SK-N-MC (cell line): ENCODE measurements around the gene ZNF613.
"Not testable (repeated sequence)": the region's sequence is repeated elsewhere in the genome, so short reads cannot be mapped to it uniquely, and the experiment has no call there.

Source experiments
- DNase-seq: peaks from one replicate; pipeline ENCODE4 v3.0.0-alpha.2; 2011; ENCODE audit warnings: low read depth, low spot score
- H3K27ac ChIP-seq: fragments of 200-600 bp; sonication (generic); 2 replicates; pipeline ENCODE4 v1.5.1; 2016; ENCODE audit warnings: mixed run types
- H3K36me3 ChIP-seq: fragments of 200-600 bp; sonication (generic); 2 replicates; pipeline ENCODE4 v1.6.1; 2017; ENCODE audit warnings: antibody characterized with exemption, low read length, mixed read lengths; ENCODE audit not compliant: insufficient read depth
- H3K4me3 ChIP-seq: fragments of 200-600 bp; sonication (generic); 2 replicates; pipeline ENCODE4 v1.5.1; 2016
- H3K9ac ChIP-seq: fragments of 200-600 bp; sonication (generic); 2 replicates; pipeline ENCODE4 v1.8.0; 2017; ENCODE audit warnings: mixed run types, mixed read lengths; ENCODE audit not compliant: insufficient read length
- H3K9me3 ChIP-seq: fragments of 200-600 bp; sonication (generic); 2 replicates; pipeline ENCODE4 v1.6.1; 2017; ENCODE audit warnings: low read depth, mild to moderate bottlenecking, antibody characterized with exemption, low read length, moderate library complexity, mixed read lengths
- EZH2 ChIP-seq: fragments of 200-600 bp; sonication (generic); IDR thresholded peaks from one replicate; pipeline ENCODE4 v1.6.1; 2017; ENCODE audit warnings: antibody characterized with exemption
- FOXP2 ChIP-seq: optimal IDR thresholded peaks from 2 replicates; pipeline ENCODE3; 2011; ENCODE audit warnings: mild to moderate bottlenecking, moderate library complexity; ENCODE audit not compliant: insufficient read depth; ENCODE audit errors: extremely low read length, control extremely low read depth
- POLR2AphosphoS5 ChIP-seq: IDR thresholded peaks from 2 replicates; pipeline ENCODE4 v1.6.1; 2012; ENCODE audit warnings: mild to moderate bottlenecking, low read depth, low read length, borderline replicate concordance

The ZNF613 gene

DNA sequence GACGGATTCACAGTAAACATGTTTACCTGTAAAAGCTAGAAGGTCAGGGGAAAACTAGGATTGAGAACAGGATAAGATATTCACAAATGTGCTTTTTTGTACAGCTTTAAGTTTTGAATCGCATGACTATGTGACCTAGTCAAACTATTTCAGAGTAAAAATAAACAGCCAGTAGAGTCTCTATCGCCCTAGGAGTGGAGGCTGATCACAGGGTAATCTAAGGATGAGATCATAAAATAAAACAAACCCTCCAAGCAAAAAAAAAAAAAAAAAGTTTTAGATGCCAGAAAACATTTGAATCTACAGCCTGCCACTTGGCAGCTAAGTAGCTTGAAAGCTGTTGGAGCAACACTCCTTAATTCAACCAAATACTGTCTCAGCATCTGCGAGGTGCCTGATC is 32.5 kb downstream of the ZNF613 start:
- H3K9ac ChIP-seq, result no peak overlapping the region
- DNase-seq, result no peak
- no peak overlapping the region for H3K27ac ChIP-seq
- peaks cover under 1% of the 10 kb centered on the region; the same call in 1 of the 2 replicates for H3K36me3 ChIP-seq
- H3K4me3 ChIP-seq, result no peak overlapping the region
- TF ChIP-seq POLR2AphosphoS5, result no peak
- no peak for TF ChIP-seq FOXP2
- TF ChIP-seq EZH2, result no peak
- H3K9me3 ChIP-seq, result 0 out of 2 replicates have a peak, but pooled peaks cover 1% of the 10 kb centered on the region

DNA sequence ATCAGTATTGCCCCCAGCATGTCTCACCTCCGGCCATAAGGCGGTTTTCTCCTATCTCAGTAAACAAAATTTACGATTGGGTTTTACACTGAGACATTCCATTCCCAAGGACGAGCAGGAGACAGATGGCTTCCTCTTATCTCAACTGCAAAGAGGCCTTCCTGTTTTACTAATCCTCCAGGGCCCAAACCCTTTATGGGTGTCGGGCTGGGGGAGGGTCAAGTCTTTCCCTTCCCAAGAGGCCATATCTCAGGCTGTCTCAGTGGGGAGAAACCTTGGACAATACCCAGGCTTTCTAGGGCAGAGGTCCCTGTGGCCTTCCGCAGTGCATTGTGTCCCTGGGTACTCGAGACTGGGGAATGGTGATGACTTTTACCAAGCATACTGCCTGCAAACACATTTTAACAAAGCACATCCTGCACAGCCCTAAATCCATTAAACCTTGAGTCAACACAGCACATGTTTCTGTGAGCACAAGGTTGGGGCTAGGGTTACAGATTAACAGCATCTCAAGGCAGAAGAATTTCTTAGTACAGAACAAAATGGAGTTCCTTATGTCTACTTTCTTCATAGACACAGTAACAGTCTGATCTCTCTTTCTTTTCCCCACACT is 33.5 kb downstream of the ZNF613 start:
- H3K9me3 ChIP-seq, H3K27ac ChIP-seq, H3K4me3 ChIP-seq, DNase-seq, H3K9ac ChIP-seq: not testable (repeated sequence)
- peaks cover 10% of the 10 kb centered on the region for H3K36me3 ChIP-seq

DNA sequence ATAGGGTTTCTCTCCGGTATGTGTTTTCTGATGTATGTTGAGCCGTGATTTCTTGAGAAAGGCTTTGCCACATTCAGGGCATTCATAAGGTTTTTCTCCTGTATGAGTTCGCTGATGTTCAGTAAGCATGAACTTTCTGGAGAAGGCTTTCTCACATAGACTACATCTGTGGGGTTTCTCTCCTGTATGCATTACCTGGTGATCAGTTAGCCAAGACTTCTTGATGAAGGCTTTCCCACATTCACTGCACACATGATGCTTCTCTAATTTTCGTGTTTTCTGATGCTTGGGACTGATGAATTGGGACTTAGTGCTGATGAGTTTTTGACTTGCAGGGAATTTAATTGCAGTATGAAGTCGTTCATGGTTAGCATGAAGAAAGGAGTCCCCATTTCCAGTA is 38.3 kb downstream of the ZNF613 start:
- peaks cover 41% of the 10 kb centered on the region for H3K36me3 ChIP-seq
- no peak overlapping the region for H3K9ac ChIP-seq
- DNase-seq, result no peak
- H3K27ac ChIP-seq, result no peak overlapping the region
- no peak for TF ChIP-seq EZH2
- no peak for TF ChIP-seq POLR2AphosphoS5
- no peak for TF ChIP-seq FOXP2
- H3K4me3 ChIP-seq, result no peak overlapping the region
- peaks cover 6% of the 10 kb centered on the region; the same call in 1 of the 2 replicates for H3K9me3 ChIP-seq

- H3K9ac ChIP-seq, result no peak overlapping the region
- H3K4me3 ChIP-seq, result no peak overlapping the region
- H3K27ac ChIP-seq, result no peak overlapping the region
- H3K9me3 ChIP-seq, result peaks cover 10% of the 10 kb centered on the region
- no peak for DNase-seq
- TF ChIP-seq POLR2AphosphoS5 (no peak), EZH2 (no peak), FOXP2 (no peak)
- H3K36me3 ChIP-seq, result peaks cover 60% of the 10 kb centered on the region
Measured at GRCh38 chr19:51970718-51971117, 43.4 kb downstream of the ZNF613 start.

DNA sequence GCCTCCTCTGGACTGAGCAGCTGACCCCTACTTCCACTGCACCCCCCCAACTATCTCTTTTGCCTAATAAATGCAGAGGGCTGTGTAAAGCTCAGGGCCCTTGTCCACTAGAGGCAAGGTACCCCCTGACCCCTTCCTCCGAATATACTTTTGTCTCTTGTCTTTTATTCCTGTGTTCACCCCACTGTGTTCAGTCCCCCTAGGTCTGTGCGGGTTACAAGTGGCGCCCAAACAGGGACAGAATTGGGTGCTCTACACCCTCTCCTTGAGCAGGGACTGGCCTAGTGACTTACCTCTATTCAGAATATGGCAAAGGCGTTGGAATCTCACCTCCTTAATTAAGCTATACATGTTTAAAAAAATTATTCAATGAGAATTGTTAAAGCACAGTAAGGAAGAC is 44.4 kb downstream of the ZNF613 start:
- no peak overlapping the region for H3K9ac ChIP-seq
- DNase-seq, result no peak
- no peak overlapping the region for H3K4me3 ChIP-seq
- H3K36me3 ChIP-seq, result peaks cover 51% of the 10 kb centered on the region
- H3K27ac ChIP-seq, result no peak overlapping the region
- TF ChIP-seq EZH2, result no peak
- TF ChIP-seq FOXP2, result no peak
- TF ChIP-seq POLR2AphosphoS5, result no peak
- H3K9me3 ChIP-seq, result peaks cover 10% of the 10 kb centered on the region

- not testable (repeated sequence) for H3K9ac ChIP-seq, H3K27ac ChIP-seq, H3K9me3 ChIP-seq, DNase-seq, H3K4me3 ChIP-seq
- H3K36me3 ChIP-seq, result peaks cover 29% of the 10 kb centered on the region
Measured at GRCh38 chr19:51975787-51976186, 48.5 kb downstream of the ZNF613 start.

GRCh38 chr19:51976852-51977251 is 49.6 kb downstream of the ZNF613 start:
- Histone ChIP-seq H3K4me3 (no peak overlapping the region), H3K9me3 (peaks cover 13% of the 10 kb centered on the region; the same call in 1 of the 2 replicates), H3K27ac (no peak overlapping the region), H3K9ac (no peak overlapping the region), H3K36me3 (peaks cover 19% of the 10 kb centered on the region)
- no peak for TF ChIP-seq EZH2
- no peak for TF ChIP-seq FOXP2
- DNase-seq, result no peak

- H3K36me3 ChIP-seq, result peaks cover 18% of the 10 kb centered on the region
- peaks cover 16% of the 10 kb centered on the region; the same call in 1 of the 2 replicates for H3K9me3 ChIP-seq
- no peak overlapping the region for H3K9ac ChIP-seq
- no peak overlapping the region for H3K27ac ChIP-seq
- H3K4me3 ChIP-seq, result no peak overlapping the region
- no peak for DNase-seq
- TF ChIP-seq FOXP2, result no peak
- no peak for TF ChIP-seq EZH2
- TF ChIP-seq POLR2AphosphoS5, result no peak
Measured at GRCh38 chr19:51977346-51977745, 50.1 kb downstream of the ZNF613 start.

DNA sequence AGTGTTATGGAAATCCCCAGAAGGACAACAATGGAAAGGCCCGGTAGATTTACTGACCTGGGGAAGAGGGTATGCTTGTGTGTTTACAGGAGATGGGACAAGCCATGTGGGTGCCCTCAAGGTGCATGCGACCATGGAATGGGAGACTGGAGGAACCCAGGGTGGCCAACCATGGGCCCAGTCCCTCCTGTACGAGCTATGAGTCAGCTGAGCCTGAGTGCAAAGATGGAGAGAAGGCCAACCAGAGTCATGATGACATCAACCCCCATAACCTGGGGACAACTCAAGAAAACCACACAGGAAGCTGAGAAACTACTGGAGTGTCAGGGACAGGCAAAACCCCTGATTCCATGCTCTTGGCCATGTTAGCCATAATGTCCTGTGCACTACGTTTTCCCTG is 51.6 kb downstream of the ZNF613 start:
- peaks cover 7% of the 10 kb centered on the region; the same call in 1 of the 2 replicates for H3K9me3 ChIP-seq
- no peak for DNase-seq
- no peak for TF ChIP-seq FOXP2
- TF ChIP-seq POLR2AphosphoS5, result no peak
- TF ChIP-seq EZH2, result no peak
- H3K27ac ChIP-seq, result no peak overlapping the region
- no peak overlapping the region for H3K4me3 ChIP-seq
- H3K9ac ChIP-seq, result no peak overlapping the region
- peaks cover 4% of the 10 kb centered on the region for H3K36me3 ChIP-seq
